AG04450 (cell line): ENCODE data around the gene ST7. TPM values are rescaled to one million over a fixed set of nuclear protein-coding genes. Genes with fewer than 3 reads are reported as not detected.

Source experiments
- CTCF ChIA-PET: fragments of 300-600, 350-600 bp; formaldehyde crosslinking; extraction: SDS; loops from one replicate; lab custom pipeline; 2022; ENCODE audit warnings: antibody characterized with exemption, inconsistent platforms; lab: Charles Lee
- POLR2A ChIA-PET: fragments of 350-600 bp; formaldehyde crosslinking; extraction: SDS; loops from one replicate; lab custom pipeline; 2021; ENCODE audit warnings: antibody characterized with exemption, inconsistent platforms; lab: Yijun Ruan, JAX
- DNase-seq: peaks from one replicate; pipeline ENCODE4 v3.0.0-alpha.2; 2011; ENCODE audit warnings: low read depth, low spot score
- H3K27ac ChIP-seq: one replicate; pipeline ENCODE4 v1.5.1; 2012; ENCODE audit warnings: low read depth, low read length, control low read depth
- H3K27me3 ChIP-seq: one replicate; pipeline ENCODE4 v1.6.0; 2012; ENCODE audit warnings: low read length; ENCODE audit not compliant: control insufficient read depth, insufficient read depth
- H3K4me3 ChIP-seq: 2 replicates; pipeline ENCODE4 v1.5.1; 2011; ENCODE audit warnings: mild to moderate bottlenecking, low read depth, low read length, control low read depth
- H3K9me3 ChIP-seq: 2 replicates; pipeline ENCODE4 v1.5.1; 2012; ENCODE audit warnings: low read length; ENCODE audit not compliant: control insufficient read depth, insufficient read depth
- CTCF ChIP-seq: IDR thresholded peaks from 2 replicates; pipeline ENCODE4 v1.5.1; 2011; ENCODE audit warnings: low read depth, low read length, control low read depth, inconsistent platforms
- polyA plus RNA-seq: library from polyadenylated mRNA; depleted of rRNA; stranded (reverse); fragments of >200 nt; gene quantifications from 2 replicates; pipeline ENCODE4 v1.2.3, GENCODE V29; 2011

ST7 gene
- polyA plus RNA-seq, 1 experiment: 34.5 TPM

- CTCF ChIA-PET: interaction anchor here (1.1 to 10.0 kb wide), 5 partner anchors 9 to 134 kb away, joined by 4 to 300 read pairs (median 19); no protein-coding TSS in a partner anchor
- Histone ChIP-seq H3K27me3 (no peaks in the 10 kb centered on the region), H3K4me3 (no peak overlapping the region), H3K27ac (peak overlapping the region; percentile 12), H3K9me3 (no peaks in the 10 kb centered on the region)
- TF ChIP-seq CTCF: no peak
- DNase-seq: no peak
- POLR2A ChIA-PET: no interaction called here
These were observed 33.6 kb downstream of the ST7 start for GRCh38 chr7:116986611-116987565.

- TF ChIP-seq CTCF: no peak; the same call in none of the 2 replicates
- no peaks in the 10 kb centered on the region for H3K9me3 ChIP-seq
- H3K4me3 ChIP-seq: no peak overlapping the region
- CTCF ChIA-PET: interaction anchor here (0.5 to 10.0 kb wide), 27 partner anchors 10 to 231 kb away, joined by 3 to 300 read pairs (median 5); no protein-coding TSS in a partner anchor
- no peaks in the 10 kb centered on the region for H3K27me3 ChIP-seq
- DNase-seq: no peak
- H3K27ac ChIP-seq: no peak overlapping the region
- POLR2A ChIA-PET: no interaction called here
These were observed 35.2 kb downstream of the ST7 start for GRCh38 chr7:116988363-116988989.

GRCh38 chr7:116990056-116990455 is 36.8 kb downstream of the ST7 start:
- Histone ChIP-seq H3K9me3 (no peaks in the 10 kb centered on the region), H3K4me3 (no peak overlapping the region), H3K27me3 (no peaks in the 10 kb centered on the region), H3K27ac (no peak overlapping the region)
- ChIA-PET CTCF (interaction anchor here (0.7 to 10.0 kb wide), 4 partner anchors 19 to 281 kb away, joined by 3 to 300 read pairs (median 4); no protein-coding TSS in a partner anchor), POLR2A (no interaction called here)
- DNase-seq: no peak
- no peak for TF ChIP-seq CTCF

GRCh38 chr7:116991233-116991632 is 37.9 kb downstream of the ST7 start:
- CTCF ChIA-PET: interaction anchor here (10.0 kb wide), 1 partner anchor 130 kb away, joined by 300 read pairs; no protein-coding TSS in a partner anchor
- Histone ChIP-seq H3K27me3 (no peaks in the 10 kb centered on the region), H3K9me3 (no peaks in the 10 kb centered on the region), H3K4me3 (no peak overlapping the region), H3K27ac (no peak overlapping the region)
- DNase-seq: no peak
- POLR2A ChIA-PET: no interaction called here
- TF ChIP-seq CTCF: no peak
